ENCODE measurements around the gene BRDT. TPM values are rescaled to one million over a fixed set of nuclear protein-coding genes. Genes with fewer than 3 reads are reported as not detected.
"Not testable (repeated sequence)": the region's sequence is repeated elsewhere in the genome, so short reads cannot be mapped to it uniquely, and the experiment has no call there.

Gene BRDT
- polyA plus RNA-seq, 1 donor (not counting 4 experiments of a cell fraction or from before 2014, with no cell fraction given): not detected

GRCh38 chr1:92013923-92014322, 64.7 kb downstream of the BRDT start:
- Histone ChIP-seq H3K9ac (ENCODE audit: control insufficient read depth, extremely low read depth, insufficient read depth, low read length) (no peak overlapping the region), H3K4me1 (ENCODE audit: control insufficient read depth, extremely low read depth, insufficient read depth, low read length) (no peaks in the 10 kb centered on the region), H3K27me3 (ENCODE audit: control insufficient read depth, extremely low read depth, insufficient read depth, low read length) (no peaks in the 10 kb centered on the region), H3K4me2 (ENCODE audit: control insufficient read depth, extremely low read depth, insufficient read depth, low read depth, low read length) (no peak overlapping the region), H3K27ac (ENCODE audit: control insufficient read depth, insufficient read depth, low read length) (no peak overlapping the region), H3K9me1 (ENCODE audit: control insufficient read depth, extremely low read depth, insufficient read depth, low read length) (no peaks in the 10 kb centered on the region), H2AFZ (ENCODE audit: control insufficient read depth, low read length) (no peak overlapping the region), H3K36me3 (ENCODE audit: control insufficient read depth in 2 of 2, extremely low read depth in 1 of 2, insufficient read depth in 2 of 2, low read length in 2 of 2) (no peaks in the 10 kb centered on the region), H3K4me3 (ENCODE audit: control insufficient read depth in 2 of 3, extremely low read depth in 1 of 3, insufficient read depth in 2 of 3, low read depth in 1 of 3, low read length in 3 of 3) (no peak overlapping the region), H4K20me1 (ENCODE audit: control insufficient read depth, extremely low read depth, insufficient read depth, low read length) (no peaks in the 10 kb centered on the region), H3K79me2 (ENCODE audit: control insufficient read depth, insufficient read depth, low read length) (no peaks in the 10 kb centered on the region), H3K9me3 (ENCODE audit: control insufficient read depth, low read depth, low read length) (no peaks in the 10 kb centered on the region)
- dilution Hi-C loops (cut with MboI; ENCODE audit: extremely low pct_ligation_motif_present, low sequenced_read_pairs): no loop called here
- no peak for DNase-seq (ENCODE audit: low read depth, low spot score)
- FAIRE-seq: no peak
- TF ChIP-seq CTCF (optimal IDR thresholded peaks at IDR 0.05 in 1 of 3, IDR thresholded peaks at IDR 0.05 in 1 of 3, conservative IDR thresholded peaks at IDR 0.05 in 1 of 3; ENCODE audit: extremely low read depth in 1 of 3, insufficient read depth in 2 of 3, low read length in 3 of 3): no peak
- no peak for TF ChIP-seq EZH2 (IDR thresholded peaks at IDR 0.05; ENCODE audit: low read length)

DNA sequence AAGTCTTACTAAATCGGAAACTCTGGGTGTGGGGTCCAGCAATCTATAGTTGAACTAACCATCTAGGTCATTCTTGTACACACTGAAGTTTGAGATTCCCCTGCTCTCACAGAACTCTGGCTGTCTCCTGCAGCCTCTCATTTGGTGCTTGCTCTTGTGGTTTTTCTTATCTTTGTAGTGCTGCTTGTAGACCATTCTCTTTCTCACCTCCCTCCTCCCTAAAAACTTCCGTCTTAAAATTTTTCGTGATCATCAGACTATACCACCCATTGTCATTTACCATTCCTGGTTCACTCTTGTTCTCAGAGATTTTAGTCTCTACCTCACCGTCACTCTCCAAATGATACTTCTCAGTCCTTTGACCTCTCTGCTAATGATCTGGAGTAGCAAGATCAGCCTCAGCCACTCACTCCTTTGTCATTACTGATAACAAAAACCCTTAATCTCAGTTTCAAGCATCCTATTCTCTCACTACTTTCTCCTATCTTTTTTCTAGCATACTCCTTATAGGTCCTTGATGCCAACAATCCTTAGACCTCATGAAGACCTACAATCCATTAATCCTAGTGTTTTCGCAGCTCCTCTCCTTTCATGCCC, 67.6 kb downstream of the BRDT start:
- no peak for DNase-seq (ENCODE audit: low read depth, low spot score)
- Histone ChIP-seq H3K36me3 (ENCODE audit: control insufficient read depth in 2 of 2, extremely low read depth in 1 of 2, insufficient read depth in 2 of 2, low read length in 2 of 2) (no peaks in the 10 kb centered on the region), H3K9me1 (ENCODE audit: control insufficient read depth, extremely low read depth, insufficient read depth, low read length) (no peaks in the 10 kb centered on the region), H2AFZ (ENCODE audit: control insufficient read depth, low read length) (no peak overlapping the region), H3K4me2 (ENCODE audit: control insufficient read depth, extremely low read depth, insufficient read depth, low read depth, low read length) (no peak overlapping the region), H3K79me2 (ENCODE audit: control insufficient read depth, insufficient read depth, low read length) (no peaks in the 10 kb centered on the region), H3K9ac (ENCODE audit: control insufficient read depth, extremely low read depth, insufficient read depth, low read length) (no peak overlapping the region), H3K4me3 (ENCODE audit: control insufficient read depth in 2 of 3, extremely low read depth in 1 of 3, insufficient read depth in 2 of 3, low read depth in 1 of 3, low read length in 3 of 3) (no peak overlapping the region), H3K4me1 (ENCODE audit: control insufficient read depth, extremely low read depth, insufficient read depth, low read length) (no peaks in the 10 kb centered on the region), H3K27ac (ENCODE audit: control insufficient read depth, insufficient read depth, low read length) (no peak overlapping the region), H4K20me1 (ENCODE audit: control insufficient read depth, extremely low read depth, insufficient read depth, low read length) (no peaks in the 10 kb centered on the region), H3K9me3 (ENCODE audit: control insufficient read depth, low read depth, low read length) (no peaks in the 10 kb centered on the region), H3K27me3 (ENCODE audit: control insufficient read depth, extremely low read depth, insufficient read depth, low read length) (no peaks in the 10 kb centered on the region)
- TF ChIP-seq EZH2 (IDR thresholded peaks at IDR 0.05; ENCODE audit: low read length): no peak
- no peak for FAIRE-seq
- dilution Hi-C loops (cut with MboI; ENCODE audit: extremely low pct_ligation_motif_present, low sequenced_read_pairs): no loop called here

- H3K27ac ChIP-seq (ENCODE audit: control insufficient read depth, insufficient read depth, low read length): no peak overlapping the region
- dilution Hi-C loops (cut with MboI; ENCODE audit: extremely low pct_ligation_motif_present, low sequenced_read_pairs): no loop called here
- no peaks in the 10 kb centered on the region for H3K9me1 ChIP-seq (ENCODE audit: control insufficient read depth, extremely low read depth, insufficient read depth, low read length)
- DNase-seq (ENCODE audit: low read depth, low spot score) (no peak), FAIRE-seq (no peak)
- no peaks in the 10 kb centered on the region for H3K9me3 ChIP-seq (ENCODE audit: control insufficient read depth, low read depth, low read length)
- no peak overlapping the region for H3K9ac ChIP-seq (ENCODE audit: control insufficient read depth, extremely low read depth, insufficient read depth, low read length)
- no peak overlapping the region for H3K4me2 ChIP-seq (ENCODE audit: control insufficient read depth, extremely low read depth, insufficient read depth, low read depth, low read length)
- H2AFZ ChIP-seq (ENCODE audit: control insufficient read depth, low read length): no peak overlapping the region
- H3K79me2 ChIP-seq (ENCODE audit: control insufficient read depth, insufficient read depth, low read length): no peaks in the 10 kb centered on the region
- H3K4me1 ChIP-seq (ENCODE audit: control insufficient read depth, extremely low read depth, insufficient read depth, low read length): no peaks in the 10 kb centered on the region
- no peak for TF ChIP-seq CTCF (optimal IDR thresholded peaks at IDR 0.05 in 1 of 3, IDR thresholded peaks at IDR 0.05 in 1 of 3, conservative IDR thresholded peaks at IDR 0.05 in 1 of 3; ENCODE audit: extremely low read depth in 1 of 3, insufficient read depth in 2 of 3, low read length in 3 of 3)
- TF ChIP-seq EZH2 (IDR thresholded peaks at IDR 0.05; ENCODE audit: low read length): no peak
- H3K4me3 ChIP-seq (ENCODE audit: control insufficient read depth in 2 of 3, extremely low read depth in 1 of 3, insufficient read depth in 2 of 3, low read depth in 1 of 3, low read length in 3 of 3): no peak overlapping the region
- H3K36me3 ChIP-seq (ENCODE audit: control insufficient read depth in 2 of 2, extremely low read depth in 1 of 2, insufficient read depth in 2 of 2, low read length in 2 of 2): no peaks in the 10 kb centered on the region
- H4K20me1 ChIP-seq (ENCODE audit: control insufficient read depth, extremely low read depth, insufficient read depth, low read length): no peaks in the 10 kb centered on the region
- H3K27me3 ChIP-seq (ENCODE audit: control insufficient read depth, extremely low read depth, insufficient read depth, low read length): no peaks in the 10 kb centered on the region
Measured at GRCh38 chr1:92017656-92018055, 68.5 kb downstream of the BRDT start.

GRCh38 chr1:92026042-92026441, 76.8 kb downstream of the BRDT start:
- H3K4me1 ChIP-seq (ENCODE audit: control insufficient read depth, extremely low read depth, insufficient read depth, low read length): peaks cover 15% of the 10 kb centered on the region
- FAIRE-seq; H3K27ac ChIP-seq (ENCODE audit: control insufficient read depth, insufficient read depth, low read length); dilution Hi-C loops (cut with MboI; ENCODE audit: extremely low pct_ligation_motif_present, low sequenced_read_pairs); H3K9me3 ChIP-seq (ENCODE audit: control insufficient read depth, low read depth, low read length); H4K20me1 ChIP-seq (ENCODE audit: control insufficient read depth, extremely low read depth, insufficient read depth, low read length); H3K4me3 ChIP-seq (ENCODE audit: control insufficient read depth in 2 of 3, extremely low read depth in 1 of 3, insufficient read depth in 2 of 3, low read depth in 1 of 3, low read length in 3 of 3); DNase-seq (ENCODE audit: low read depth, low spot score); H3K27me3 ChIP-seq (ENCODE audit: control insufficient read depth, extremely low read depth, insufficient read depth, low read length); H3K9ac ChIP-seq (ENCODE audit: control insufficient read depth, extremely low read depth, insufficient read depth, low read length); H3K4me2 ChIP-seq (ENCODE audit: control insufficient read depth, extremely low read depth, insufficient read depth, low read depth, low read length); H3K9me1 ChIP-seq (ENCODE audit: control insufficient read depth, extremely low read depth, insufficient read depth, low read length); H2AFZ ChIP-seq (ENCODE audit: control insufficient read depth, low read length); H3K79me2 ChIP-seq (ENCODE audit: control insufficient read depth, insufficient read depth, low read length); H3K36me3 ChIP-seq (ENCODE audit: control insufficient read depth in 2 of 2, extremely low read depth in 1 of 2, insufficient read depth in 2 of 2, low read length in 2 of 2): not testable (repeated sequence)

All from keratinocyte (primary cell).